IMR-90 (cell line): ENCODE data around the gene RPRML.

ENCODE experiments used
- CEBPB ChIP-seq: IDR thresholded peaks from 2 replicates; pipeline ENCODE4 v1.6.1; 2012; ENCODE audit warnings: low read depth, low read length, improper control_type of control experiment
- FOS ChIP-seq: fragments of 150-350 bp; IDR thresholded peaks from 2 replicates; pipeline ENCODE4 v1.6.1; 2016; ENCODE audit warnings: low read depth, low read length
- MAFK ChIP-seq: IDR thresholded peaks from 2 replicates; pipeline ENCODE4 v1.6.1; 2012; ENCODE audit warnings: low read depth, low read length, improper control_type of control experiment
- MAZ ChIP-seq: IDR thresholded peaks from 2 replicates; pipeline ENCODE4 v1.6.1; 2012; ENCODE audit warnings: low read depth, mild to moderate bottlenecking, low read length, improper control_type of control experiment, moderate library complexity, borderline replicate concordance
- MXI1 ChIP-seq: IDR thresholded peaks from 2 replicates; pipeline ENCODE4 v1.6.1; 2012; ENCODE audit warnings: low read depth, mild to moderate bottlenecking, low read length, moderate library complexity, borderline replicate concordance
- NFE2L2 ChIP-seq: fragments of 150-350 bp; IDR thresholded peaks from 2 replicates; pipeline ENCODE4 v1.6.1; 2016; ENCODE audit warnings: low read depth, mild to moderate bottlenecking, low read length
- POLR2A ChIP-seq: IDR thresholded peaks from 2 replicates; pipeline ENCODE4 v1.6.1; 2012; ENCODE audit warnings: mild to moderate bottlenecking, low read depth, low read length
- RAD21 ChIP-seq: IDR thresholded peaks from 2 replicates; pipeline ENCODE4 v1.6.1; 2012; ENCODE audit warnings: low read length, improper control_type of control experiment
- RCOR1 ChIP-seq: IDR thresholded peaks from 2 replicates; pipeline ENCODE4 v1.6.1; 2012; ENCODE audit warnings: mild to moderate bottlenecking, low read length, improper control_type of control experiment; ENCODE audit not compliant: insufficient replicate concordance
- RFX5 ChIP-seq: IDR thresholded peaks from 2 replicates; pipeline ENCODE4 v1.8.0; 2012; ENCODE audit warnings: low read depth, mild to moderate bottlenecking, low read length, moderate library complexity
- SMC3 ChIP-seq: fragments of 150-350 bp; IDR thresholded peaks from 2 replicates; pipeline ENCODE4 v1.6.1; 2016; ENCODE audit warnings: low read depth, mild to moderate bottlenecking, antibody characterized with exemption, low read length, moderate library complexity
- TF ChIP-seq, protein P1 (sequence below): conservative IDR thresholded peaks from 2 replicates; pipeline ENCODE4 v1.5.1; 2012; ENCODE audit warnings: mild to moderate bottlenecking, low read depth, low read length, improper control_type of control experiment
- TF ChIP-seq, protein P2 (sequence below): fragments of 150-350 bp; IDR thresholded peaks from 2 replicates; pipeline ENCODE4 v1.6.1; 2017; ENCODE audit warnings: mild to moderate bottlenecking, antibody characterized with exemption, low read length, low read depth
- TF ChIP-seq, protein P3 (sequence below): fragments of 150-350 bp; IDR thresholded peaks from 2 replicates; pipeline ENCODE4 v1.6.1; 2016; ENCODE audit warnings: low read depth, mild to moderate bottlenecking, low read length, moderate library complexity, borderline replicate concordance

DNA sequence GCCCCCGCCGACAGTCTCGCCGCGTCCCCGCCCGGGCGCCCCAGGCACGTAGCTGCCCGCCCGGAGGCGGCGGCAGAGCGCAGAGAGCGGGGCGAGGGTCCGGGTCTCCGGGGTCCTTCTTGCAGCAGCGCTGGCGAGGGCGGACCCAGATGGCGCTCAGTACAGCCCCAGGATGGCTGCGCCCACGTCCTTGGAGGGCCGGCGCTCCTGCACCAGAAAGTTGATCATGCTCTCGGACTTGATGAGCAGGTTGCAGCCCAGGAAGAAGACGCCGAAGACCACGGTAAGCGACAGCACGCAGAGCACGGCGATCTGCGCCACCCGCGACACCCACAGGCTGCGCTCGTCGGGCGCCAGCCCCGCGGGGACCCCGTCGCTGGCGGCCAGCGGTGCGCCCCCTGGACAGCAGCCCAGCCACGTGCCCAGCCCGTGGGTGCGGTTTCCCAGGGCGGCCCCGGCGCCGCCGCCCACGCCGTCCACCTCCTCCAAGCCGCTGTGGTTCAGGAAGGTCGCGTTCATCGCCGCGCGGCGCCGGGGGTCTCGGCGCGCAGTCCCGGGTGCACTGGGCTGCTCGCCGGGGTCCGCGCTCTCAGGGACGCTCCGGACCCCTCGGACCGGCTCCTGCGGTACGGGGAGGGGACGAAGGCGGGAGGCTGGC is 435 bp downstream of the RPRML start:
- TF ChIP-seq POLR2A = no peak
- TF ChIP-seq, protein P1, sequence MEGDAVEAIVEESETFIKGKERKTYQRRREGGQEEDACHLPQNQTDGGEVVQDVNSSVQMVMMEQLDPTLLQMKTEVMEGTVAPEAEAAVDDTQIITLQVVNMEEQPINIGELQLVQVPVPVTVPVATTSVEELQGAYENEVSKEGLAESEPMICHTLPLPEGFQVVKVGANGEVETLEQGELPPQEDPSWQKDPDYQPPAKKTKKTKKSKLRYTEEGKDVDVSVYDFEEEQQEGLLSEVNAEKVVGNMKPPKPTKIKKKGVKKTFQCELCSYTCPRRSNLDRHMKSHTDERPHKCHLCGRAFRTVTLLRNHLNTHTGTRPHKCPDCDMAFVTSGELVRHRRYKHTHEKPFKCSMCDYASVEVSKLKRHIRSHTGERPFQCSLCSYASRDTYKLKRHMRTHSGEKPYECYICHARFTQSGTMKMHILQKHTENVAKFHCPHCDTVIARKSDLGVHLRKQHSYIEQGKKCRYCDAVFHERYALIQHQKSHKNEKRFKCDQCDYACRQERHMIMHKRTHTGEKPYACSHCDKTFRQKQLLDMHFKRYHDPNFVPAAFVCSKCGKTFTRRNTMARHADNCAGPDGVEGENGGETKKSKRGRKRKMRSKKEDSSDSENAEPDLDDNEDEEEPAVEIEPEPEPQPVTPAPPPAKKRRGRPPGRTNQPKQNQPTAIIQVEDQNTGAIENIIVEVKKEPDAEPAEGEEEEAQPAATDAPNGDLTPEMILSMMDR = no peak
- TF ChIP-seq, protein P2, sequence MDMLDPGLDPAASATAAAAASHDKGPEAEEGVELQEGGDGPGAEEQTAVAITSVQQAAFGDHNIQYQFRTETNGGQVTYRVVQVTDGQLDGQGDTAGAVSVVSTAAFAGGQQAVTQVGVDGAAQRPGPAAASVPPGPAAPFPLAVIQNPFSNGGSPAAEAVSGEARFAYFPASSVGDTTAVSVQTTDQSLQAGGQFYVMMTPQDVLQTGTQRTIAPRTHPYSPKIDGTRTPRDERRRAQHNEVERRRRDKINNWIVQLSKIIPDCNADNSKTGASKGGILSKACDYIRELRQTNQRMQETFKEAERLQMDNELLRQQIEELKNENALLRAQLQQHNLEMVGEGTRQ = peak; percentile 11; the same call in 1 of the 2 replicates
- TF ChIP-seq MAFK = no peak
- no peak for TF ChIP-seq RAD21
- no peak for TF ChIP-seq RFX5
- no peak for TF ChIP-seq FOS
- TF ChIP-seq, protein P3, sequence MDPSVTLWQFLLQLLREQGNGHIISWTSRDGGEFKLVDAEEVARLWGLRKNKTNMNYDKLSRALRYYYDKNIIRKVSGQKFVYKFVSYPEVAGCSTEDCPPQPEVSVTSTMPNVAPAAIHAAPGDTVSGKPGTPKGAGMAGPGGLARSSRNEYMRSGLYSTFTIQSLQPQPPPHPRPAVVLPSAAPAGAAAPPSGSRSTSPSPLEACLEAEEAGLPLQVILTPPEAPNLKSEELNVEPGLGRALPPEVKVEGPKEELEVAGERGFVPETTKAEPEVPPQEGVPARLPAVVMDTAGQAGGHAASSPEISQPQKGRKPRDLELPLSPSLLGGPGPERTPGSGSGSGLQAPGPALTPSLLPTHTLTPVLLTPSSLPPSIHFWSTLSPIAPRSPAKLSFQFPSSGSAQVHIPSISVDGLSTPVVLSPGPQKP = no peak
- TF ChIP-seq CEBPB = no peak
- no peak for TF ChIP-seq SMC3
- no peak for TF ChIP-seq MAZ
- no peak for TF ChIP-seq RCOR1
- no peak for TF ChIP-seq MXI1
- TF ChIP-seq NFE2L2 = no peak
